BLaER1 (cell line): ENCODE results near the gene GTF2IRD1.

Experiments
- H3K27ac ChIP-seq: shearing (Covaris generic); formaldehyde crosslinking; 2 replicates; pipeline ENCODE4 v1.8.1; 2022
- H3K27me3 ChIP-seq: shearing (Covaris generic); formaldehyde crosslinking; 2 replicates; pipeline ENCODE4 v1.8.1; 2022
- H3K36me3 ChIP-seq: shearing (Covaris generic); formaldehyde crosslinking; 2 replicates; pipeline ENCODE4 v1.8.1; 2022
- H3K4me1 ChIP-seq: shearing (Covaris generic); formaldehyde crosslinking; 2 replicates; pipeline ENCODE4 v1.8.1; 2022
- H3K4me2 ChIP-seq: shearing (Covaris generic); formaldehyde crosslinking; 2 replicates; pipeline ENCODE4 v1.8.1; 2022
- H3K4me3 ChIP-seq: shearing (Covaris generic); formaldehyde crosslinking; 2 replicates; pipeline ENCODE4 v1.8.1; 2022
- H3K9ac ChIP-seq: shearing (Covaris generic); formaldehyde crosslinking; 2 replicates; pipeline ENCODE4 v1.8.1; 2022
- H3K9me3 ChIP-seq: shearing (Covaris generic); formaldehyde crosslinking; 2 replicates; pipeline ENCODE4 v1.8.1; 2022
- H4K20me1 ChIP-seq: shearing (Covaris generic); formaldehyde crosslinking; 2 replicates; pipeline ENCODE4 v1.8.1; 2022
- Cebpa-rat ChIP-seq: shearing (Covaris generic); IDR thresholded peaks from 2 replicates; pipeline ENCODE4 v1.8.1; 2022

GTF2IRD1 gene

GRCh38 chr7:74464931-74465886, 11.5 kb downstream of the GTF2IRD1 start:
- Histone ChIP-seq H3K36me3 (peaks cover 17% of the 10 kb centered on the region), H3K27ac (0 out of 2 replicates have a peak overlapping the region, but pooled peaks have one; percentile 35), H3K4me2 (peak overlapping the region; percentile 26; the same call in 1 of the 2 replicates), H3K4me1 (peaks cover 58% of the 10 kb centered on the region), H3K4me3 (no peak overlapping the region), H4K20me1 (peaks cover 94% of the 10 kb centered on the region), H3K9me3 (no peaks in the 10 kb centered on the region), H3K27me3 (no peaks in the 10 kb centered on the region), H3K9ac (no peak overlapping the region)
- no peak for TF ChIP-seq Cebpa-rat

GRCh38 chr7:74466196-74466813, 12.6 kb downstream of the GTF2IRD1 start:
- Histone ChIP-seq H4K20me1 (peaks cover 94% of the 10 kb centered on the region), H3K4me3 (no peak overlapping the region), H3K4me2 (peak overlapping the region; percentile 24; the same call in 1 of the 2 replicates), H3K4me1 (peaks cover 58% of the 10 kb centered on the region), H3K27ac (no peak overlapping the region), H3K36me3 (peaks cover 13% of the 10 kb centered on the region; the same call in 1 of the 2 replicates), H3K9me3 (no peaks in the 10 kb centered on the region), H3K9ac (no peak overlapping the region), H3K27me3 (no peaks in the 10 kb centered on the region)
- TF ChIP-seq Cebpa-rat, result no peak

GRCh38 chr7:74467876-74468275, 14.2 kb downstream of the GTF2IRD1 start:
- Histone ChIP-seq H4K20me1 (peaks cover 92% of the 10 kb centered on the region), H3K36me3 (peaks cover 18% of the 10 kb centered on the region; the same call in 1 of the 2 replicates), H3K4me2 (no peak overlapping the region), H3K27ac (no peak overlapping the region), H3K4me1 (peaks cover 51% of the 10 kb centered on the region), H3K9ac (no peak overlapping the region), H3K9me3 (no peaks in the 10 kb centered on the region), H3K27me3 (no peaks in the 10 kb centered on the region), H3K4me3 (no peak overlapping the region)
- no peak for TF ChIP-seq Cebpa-rat

GRCh38 chr7:74470504-74470903, 16.8 kb downstream of the GTF2IRD1 start:
- H3K36me3 ChIP-seq, result peaks cover 11% of the 10 kb centered on the region; the same call in 1 of the 2 replicates
- H3K27ac ChIP-seq, result no peak overlapping the region
- no peak overlapping the region for H3K9ac ChIP-seq
- TF ChIP-seq Cebpa-rat, result no peak
- no peaks in the 10 kb centered on the region for H3K9me3 ChIP-seq
- no peak overlapping the region for H3K4me3 ChIP-seq
- H3K4me1 ChIP-seq, result peaks cover 49% of the 10 kb centered on the region
- peaks cover 92% of the 10 kb centered on the region for H4K20me1 ChIP-seq
- no peaks in the 10 kb centered on the region for H3K27me3 ChIP-seq
- no peak overlapping the region for H3K4me2 ChIP-seq

GRCh38 chr7:74473116-74473515, 19.4 kb downstream of the GTF2IRD1 start:
- no peak overlapping the region for H3K9ac ChIP-seq

GRCh38 chr7:74474271-74474865, 20.7 kb downstream of the GTF2IRD1 start:
- H3K4me2 ChIP-seq, result no peak overlapping the region
- H3K27ac ChIP-seq, result no peak overlapping the region
- no peak overlapping the region for H3K4me3 ChIP-seq
- peaks cover 5% of the 10 kb centered on the region; the same call in 1 of the 2 replicates for H3K36me3 ChIP-seq
- peaks cover 95% of the 10 kb centered on the region for H4K20me1 ChIP-seq
- H3K27me3 ChIP-seq, result no peaks in the 10 kb centered on the region
- H3K9me3 ChIP-seq, result no peaks in the 10 kb centered on the region
- H3K4me1 ChIP-seq, result peaks cover 58% of the 10 kb centered on the region
- H3K9ac ChIP-seq, result no peak overlapping the region
- TF ChIP-seq Cebpa-rat, result no peak

More at GRCh38 chr7:74473116-74473515, 19.4 kb downstream of the GTF2IRD1 start:
- TF ChIP-seq Cebpa-rat, result no peak
- H3K27me3 ChIP-seq, result no peaks in the 10 kb centered on the region
- H3K9me3 ChIP-seq, result no peaks in the 10 kb centered on the region
- H3K36me3 ChIP-seq, result peaks cover 5% of the 10 kb centered on the region; the same call in 1 of the 2 replicates
- no peak overlapping the region for H3K4me3 ChIP-seq
- H4K20me1 ChIP-seq, result peaks cover 91% of the 10 kb centered on the region
- H3K4me1 ChIP-seq, result peaks cover 46% of the 10 kb centered on the region
- peak overlapping the region; percentile 53 for H3K4me2 ChIP-seq
- H3K27ac ChIP-seq, result no peak overlapping the region

GRCh38 chr7:74475243-74475986, 21.7 kb downstream of the GTF2IRD1 start:
- peaks cover 95% of the 10 kb centered on the region for H4K20me1 ChIP-seq

GRCh38 chr7:74475987-74476350, 22.3 kb downstream of the GTF2IRD1 start:
- Histone ChIP-seq H3K27ac (no peak overlapping the region), H3K4me3 (no peak overlapping the region), H4K20me1 (peaks cover 95% of the 10 kb centered on the region), H3K4me2 (no peak overlapping the region), H3K36me3 (peaks cover 5% of the 10 kb centered on the region; the same call in 1 of the 2 replicates), H3K9ac (no peak overlapping the region), H3K4me1 (peaks cover 74% of the 10 kb centered on the region), H3K9me3 (no peaks in the 10 kb centered on the region), H3K27me3 (no peaks in the 10 kb centered on the region)
- TF ChIP-seq Cebpa-rat, result no peak

More at GRCh38 chr7:74475243-74475986, 21.7 kb downstream of the GTF2IRD1 start:
- no peaks in the 10 kb centered on the region for H3K27me3 ChIP-seq
- peaks cover 5% of the 10 kb centered on the region; the same call in 1 of the 2 replicates for H3K36me3 ChIP-seq
- no peaks in the 10 kb centered on the region for H3K9me3 ChIP-seq
- H3K9ac ChIP-seq, result no peak overlapping the region
- H3K4me1 ChIP-seq, result peaks cover 69% of the 10 kb centered on the region
- no peak overlapping the region for H3K27ac ChIP-seq
- TF ChIP-seq Cebpa-rat, result no peak
- H3K4me3 ChIP-seq, result no peak overlapping the region
- H3K4me2 ChIP-seq, result peak overlapping the region; percentile 21

- H3K4me2 ChIP-seq, result no peak overlapping the region
- peaks cover 81% of the 10 kb centered on the region for H3K4me1 ChIP-seq
- no peaks in the 10 kb centered on the region for H3K9me3 ChIP-seq
- no peak overlapping the region for H3K4me3 ChIP-seq
- H3K36me3 ChIP-seq, result peaks cover 5% of the 10 kb centered on the region; the same call in 1 of the 2 replicates
- TF ChIP-seq Cebpa-rat, result no peak
- no peaks in the 10 kb centered on the region for H3K27me3 ChIP-seq
- H4K20me1 ChIP-seq, result peaks cover 97% of the 10 kb centered on the region
- no peak overlapping the region for H3K9ac ChIP-seq
- no peak overlapping the region for H3K27ac ChIP-seq
Measured at GRCh38 chr7:74476626-74477025, 22.9 kb downstream of the GTF2IRD1 start.
